ENCODE results near the gene FABP6.
A peak's percentile ranks its signal among the peaks of the same experiment; 100 is the strongest.
"Not testable (repeated sequence)": the region's sequence is repeated elsewhere in the genome, so short reads cannot be mapped to it uniquely, and the experiment has no call there.

FABP6 gene, protein sequence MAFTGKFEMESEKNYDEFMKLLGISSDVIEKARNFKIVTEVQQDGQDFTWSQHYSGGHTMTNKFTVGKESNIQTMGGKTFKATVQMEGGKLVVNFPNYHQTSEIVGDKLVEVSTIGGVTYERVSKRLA

DNA sequence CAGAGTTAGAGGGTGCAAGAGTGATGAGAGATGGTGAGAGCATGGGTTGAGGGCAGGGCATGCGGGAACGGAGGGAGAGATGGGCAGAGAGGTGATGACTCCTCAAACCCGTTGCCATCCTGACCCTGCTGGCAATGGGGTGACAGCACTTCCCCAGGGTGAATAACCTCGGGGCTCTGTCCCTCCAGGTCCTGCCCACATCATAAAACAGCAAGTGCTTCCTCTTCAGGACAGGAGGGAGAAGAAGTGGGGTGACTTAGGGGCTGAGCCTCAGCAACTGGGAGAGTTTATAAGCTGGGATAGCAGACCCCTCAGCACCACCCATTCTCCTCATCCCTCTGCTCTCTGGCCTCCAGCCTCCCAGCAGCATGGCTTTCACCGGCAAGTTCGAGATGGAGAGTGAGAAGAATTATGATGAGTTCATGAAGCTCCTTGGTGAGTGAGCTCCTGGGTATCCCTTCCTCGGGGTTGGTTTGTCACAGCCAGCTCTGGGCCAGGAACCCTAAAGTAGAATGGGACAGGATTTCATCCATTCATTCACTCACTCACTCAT lies at the start of gene FABP6:
TSS of gene FABP6 (plus strand) at position 317 of the 553 bp plus-strand sequence. CDS start at position 369, 52 bp downstream.
- no peak for DNase-seq

DNA sequence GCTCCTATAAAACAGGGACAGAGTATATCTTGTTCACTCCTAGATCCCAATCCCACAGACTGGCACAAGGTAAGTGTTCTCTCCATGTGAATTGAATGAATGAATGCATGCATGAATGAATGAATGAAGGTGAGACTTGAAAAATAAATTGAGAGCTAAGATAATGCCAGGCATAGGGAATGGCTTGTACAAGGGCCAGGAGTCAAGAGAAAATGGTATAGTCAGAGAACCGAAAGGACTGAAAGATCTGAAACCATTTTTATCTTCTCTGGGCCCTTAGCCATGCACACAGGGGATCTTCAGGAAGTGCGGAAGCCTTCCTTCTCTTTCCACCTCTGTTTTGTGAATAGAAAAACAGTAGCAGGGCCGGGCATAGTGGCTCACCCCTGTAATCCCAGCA lies 48.4 kb upstream of the FABP6 start:
- no peak for DNase-seq

DNA sequence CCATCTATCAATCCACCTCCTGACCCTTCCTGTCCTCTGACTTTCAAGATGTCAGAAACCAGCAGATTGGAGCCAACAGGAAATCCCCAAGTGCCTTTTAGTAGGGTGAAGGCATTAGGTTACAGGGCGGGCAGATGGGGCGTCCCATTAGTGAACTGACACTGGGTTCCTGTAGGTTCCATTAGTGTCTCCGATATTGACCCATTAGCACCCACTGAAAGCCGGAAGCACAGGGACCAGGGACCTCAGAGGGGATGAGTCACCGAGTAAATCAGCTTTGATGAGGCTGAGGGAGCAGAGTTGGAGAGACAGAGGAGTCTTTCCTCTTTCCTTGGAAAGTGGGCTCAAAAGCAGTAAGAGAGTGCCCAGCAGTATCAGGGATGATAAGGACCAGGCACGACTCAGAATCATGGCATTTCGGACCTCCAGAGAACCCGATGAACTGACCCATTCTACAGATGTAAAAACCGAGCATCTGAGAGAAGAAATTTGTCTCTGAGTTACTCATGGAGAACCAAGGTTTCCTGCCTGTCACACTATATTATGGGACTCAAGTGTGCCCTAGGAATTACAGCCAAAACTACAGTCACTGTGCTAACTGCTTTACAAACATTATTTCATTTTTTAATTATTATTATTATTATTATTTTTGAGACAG lies 47.2 kb upstream of the FABP6 start:
- no peak for DNase-seq

DNA sequence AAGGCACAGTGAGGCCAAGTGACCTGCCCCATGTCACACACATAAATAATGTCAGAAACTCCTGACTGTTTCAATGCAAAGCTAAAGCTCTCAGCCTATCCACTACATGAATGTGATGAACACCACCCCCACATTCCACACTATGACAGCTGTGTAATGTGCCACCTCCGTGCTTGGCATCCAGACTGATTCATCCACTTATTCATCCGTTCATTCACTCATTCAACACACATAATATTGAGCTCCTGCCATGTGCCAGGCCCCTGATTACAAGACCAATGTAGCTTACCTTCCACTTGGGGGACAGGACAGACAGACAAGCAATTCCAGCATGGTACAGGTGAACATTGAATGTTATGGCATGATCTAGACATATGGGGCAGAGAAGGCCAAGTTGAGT lies 46.2 kb upstream of the FABP6 start:
- DNase-seq, result no peak

DNA sequence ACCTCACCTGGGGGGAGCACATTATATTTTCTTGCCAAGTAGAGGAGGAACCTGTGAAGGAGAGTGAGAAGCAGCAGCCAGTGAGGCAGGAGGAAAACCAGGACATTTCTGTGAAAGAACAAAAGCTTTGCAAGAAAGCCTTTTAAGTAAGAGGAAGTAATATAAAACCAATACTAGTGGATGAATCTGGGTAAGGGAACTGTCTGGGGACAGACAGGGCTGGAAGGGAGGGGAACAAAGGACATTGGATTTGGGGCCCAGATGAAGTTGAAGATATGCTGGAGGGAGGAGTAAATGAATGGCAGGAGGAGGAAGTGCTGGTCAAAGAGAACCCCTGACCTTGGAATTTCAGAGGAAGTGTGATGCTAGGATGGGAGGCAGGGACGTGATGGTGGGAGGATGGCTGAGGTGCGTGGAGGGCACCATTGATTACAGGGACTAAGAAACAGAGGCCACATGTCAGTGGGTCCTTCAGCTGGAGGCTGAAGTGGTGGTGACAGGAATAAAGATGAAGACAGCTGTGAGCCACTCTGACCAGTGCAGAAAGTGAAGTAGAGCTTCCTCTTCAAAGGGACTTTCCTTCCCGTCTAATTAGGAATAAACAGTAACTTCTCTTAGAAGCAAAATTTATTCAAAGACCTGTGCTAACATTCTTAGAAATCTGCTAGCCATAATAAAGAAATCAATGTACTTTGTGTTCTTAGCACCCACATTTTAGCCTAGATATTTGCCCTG lies 43.5 kb upstream of the FABP6 start:
- no peak for DNase-seq

DNA sequence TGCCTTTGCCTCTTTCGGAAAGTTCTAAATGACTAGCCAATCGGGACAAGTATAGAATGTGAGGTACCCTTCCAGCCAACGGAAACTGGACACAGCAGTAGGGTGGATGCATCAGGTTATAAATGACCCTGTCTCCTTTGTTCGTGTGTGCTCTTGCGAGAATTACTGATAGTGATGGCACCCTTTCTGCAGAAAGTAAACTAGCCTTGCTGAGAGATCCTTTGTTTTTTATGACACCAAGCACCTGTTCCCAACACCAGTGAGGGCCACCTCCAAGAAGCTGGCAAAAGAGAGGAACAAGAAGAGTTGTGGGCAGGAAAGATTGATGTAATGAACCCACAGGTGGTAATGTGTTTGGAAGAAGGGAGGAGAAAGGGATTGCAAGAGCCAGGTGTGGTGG lies 42.8 kb upstream of the FABP6 start:
- DNase-seq, result no peak

DNA sequence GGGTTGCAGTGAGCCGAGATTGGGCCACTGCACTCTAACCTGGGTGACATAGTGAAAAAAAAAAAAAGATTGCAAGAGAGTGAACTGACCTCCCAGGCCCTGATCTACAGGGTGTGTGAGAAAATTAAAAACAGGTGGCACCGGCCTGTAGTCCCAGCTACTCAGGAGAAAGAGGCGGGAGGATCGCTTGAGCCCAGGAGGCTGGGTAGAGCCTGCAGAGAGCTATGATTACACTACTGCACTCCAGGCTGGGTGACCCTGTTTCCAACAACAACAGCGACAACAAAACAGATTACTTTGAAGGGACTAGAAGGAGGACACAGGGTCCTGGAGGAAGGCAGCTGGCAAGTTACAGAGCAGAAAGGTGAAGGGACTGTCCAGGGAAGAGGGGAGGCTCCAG lies 42.2 kb upstream of the FABP6 start:
- no peak for DNase-seq

DNA sequence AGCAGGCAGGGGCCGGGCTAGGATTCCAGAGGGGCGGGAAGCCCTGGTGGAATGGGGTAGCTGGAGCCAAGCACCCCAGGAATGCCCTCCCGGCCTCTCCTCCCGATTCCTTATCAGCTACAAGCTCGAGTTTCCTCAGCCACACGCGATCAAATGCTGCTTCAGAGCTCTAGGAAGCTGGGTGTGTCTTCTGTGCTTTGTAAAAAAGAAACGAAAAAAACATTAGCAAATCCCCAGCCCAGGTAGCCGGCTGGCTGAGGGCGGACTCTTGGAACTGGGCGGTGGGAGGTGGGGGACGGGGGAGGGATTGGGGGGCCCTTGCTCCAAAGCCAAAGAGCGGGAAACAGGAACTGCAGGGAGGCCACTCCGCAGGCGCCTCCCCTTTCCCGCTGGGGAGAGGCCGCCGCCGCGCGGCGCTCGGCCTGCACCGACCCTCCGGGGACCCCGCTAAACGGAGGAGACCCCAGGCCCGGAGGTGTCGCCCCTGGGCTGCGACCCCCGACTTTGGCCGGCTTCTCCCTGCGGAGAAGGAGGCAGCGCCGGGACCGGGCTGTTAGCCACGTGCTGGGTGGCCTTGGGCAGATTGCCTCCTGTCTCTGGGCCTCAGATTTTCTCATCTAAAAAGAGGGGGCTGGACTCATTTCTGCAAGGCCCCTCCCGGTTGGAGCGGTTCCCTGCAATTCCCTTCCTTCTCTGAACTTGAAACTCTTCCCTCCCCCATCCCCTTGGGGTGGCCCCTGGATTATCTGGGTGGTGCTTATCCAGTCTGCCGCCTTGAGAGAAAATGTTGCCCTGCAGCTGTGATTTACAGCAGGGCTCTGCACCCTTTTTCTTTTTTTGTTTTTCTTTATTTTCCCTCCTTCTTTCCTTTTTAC lies 40.9 kb upstream of the FABP6 start:
- no peak for DNase-seq

DNA sequence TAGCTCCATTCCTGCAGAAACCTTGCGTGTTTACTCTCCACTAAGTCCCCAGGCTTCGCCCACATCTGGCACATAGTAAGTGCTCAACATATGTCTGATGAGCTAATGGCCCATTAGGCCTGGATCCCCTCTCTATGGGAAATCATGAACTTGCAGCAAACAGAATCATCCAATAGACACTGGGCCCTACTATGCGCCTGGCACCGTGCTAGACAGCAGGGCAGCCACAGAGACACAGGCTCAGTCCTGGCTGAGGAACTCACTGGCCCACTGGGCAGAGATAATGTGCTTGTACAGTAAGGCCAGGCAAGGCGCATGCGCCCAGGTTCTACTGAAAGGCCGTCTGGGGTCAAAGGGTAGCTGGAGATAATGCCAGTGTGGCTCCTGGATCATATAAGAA lies 36.9 kb upstream of the FABP6 start:
- no peak for DNase-seq

DNA sequence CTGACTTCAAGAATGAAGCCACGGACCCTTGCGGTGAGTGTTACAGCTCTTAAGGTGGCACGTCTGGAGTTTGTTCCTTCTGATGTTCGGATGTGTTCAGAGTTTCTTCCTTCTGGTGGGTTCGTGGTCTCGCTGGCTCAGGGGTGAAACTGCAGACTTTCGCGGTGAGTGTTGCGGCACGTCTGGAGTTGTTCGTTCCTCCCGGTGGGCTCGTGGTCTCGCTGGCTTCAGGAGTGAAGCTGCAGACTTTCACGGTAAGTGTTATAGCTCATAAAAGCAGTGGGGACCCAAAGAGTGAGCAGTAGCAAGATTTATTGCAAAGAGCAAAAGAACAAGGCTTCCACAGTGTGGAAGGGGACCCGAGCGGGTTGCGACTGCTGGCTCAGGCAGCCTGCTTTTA lies 36.2 kb upstream of the FABP6 start:
- DNase-seq, result not testable (repeated sequence)

DNA sequence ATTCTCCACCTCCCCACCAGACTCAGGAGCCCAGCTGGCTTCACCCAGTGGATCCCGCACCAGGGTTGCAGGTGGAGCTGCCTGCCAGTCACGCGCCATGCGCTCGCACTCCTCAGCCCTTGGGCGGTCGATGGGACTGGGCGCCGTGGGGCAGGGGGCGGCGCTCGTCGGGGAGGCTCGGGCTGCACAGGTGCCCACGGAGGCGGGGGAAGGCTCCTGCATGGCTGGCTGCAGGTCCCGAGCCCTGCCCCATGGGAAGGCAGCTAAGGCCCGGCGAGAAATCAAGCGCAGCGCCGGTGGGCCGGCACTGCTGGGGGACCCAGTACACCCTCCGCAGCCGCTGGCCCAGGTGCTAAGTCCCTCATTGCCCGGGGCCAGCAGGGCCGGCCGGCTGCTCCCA lies 35.5 kb upstream of the FABP6 start:
- not testable (repeated sequence) for DNase-seq

DNA sequence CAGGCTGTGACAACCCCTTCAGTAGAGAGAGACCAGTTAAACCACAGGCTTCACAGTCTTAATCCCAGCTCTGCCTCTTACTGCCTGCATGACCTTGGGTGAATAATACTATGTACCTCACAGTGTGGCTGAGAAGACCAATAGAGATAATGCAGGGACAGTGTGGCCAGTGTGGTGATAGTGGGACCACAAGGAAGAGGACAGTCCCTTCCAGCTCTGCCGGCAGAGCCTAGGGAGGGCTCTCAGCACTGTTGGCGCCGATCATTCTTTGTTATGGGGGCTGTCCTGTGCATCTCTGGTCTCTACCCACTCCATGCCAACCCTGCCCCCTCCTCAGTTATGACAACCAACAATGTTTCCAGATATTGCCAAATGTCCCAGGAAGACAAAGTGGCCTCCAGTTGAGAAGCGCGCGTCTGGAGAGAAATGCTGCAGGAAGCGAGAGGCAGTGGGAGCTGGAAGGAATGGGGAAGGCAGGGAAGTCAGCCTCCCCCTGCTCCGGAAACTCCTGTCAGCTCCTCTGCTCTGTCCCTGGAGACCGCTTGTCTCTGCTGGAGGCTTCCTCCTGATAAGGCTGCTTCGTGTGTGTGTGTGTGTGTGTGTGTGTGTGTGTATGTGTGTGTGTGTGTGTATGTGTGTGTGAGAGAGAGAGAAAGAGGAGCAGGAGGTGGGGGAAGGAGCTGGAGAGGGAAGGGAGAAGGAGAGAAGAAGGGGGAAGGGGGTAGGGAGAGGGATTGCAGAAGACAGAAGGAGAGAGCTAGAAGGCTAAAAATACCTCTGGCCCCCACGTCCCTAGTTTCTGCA lies 31.8 kb upstream of the FABP6 start:
- DNase-seq, result no peak

DNA sequence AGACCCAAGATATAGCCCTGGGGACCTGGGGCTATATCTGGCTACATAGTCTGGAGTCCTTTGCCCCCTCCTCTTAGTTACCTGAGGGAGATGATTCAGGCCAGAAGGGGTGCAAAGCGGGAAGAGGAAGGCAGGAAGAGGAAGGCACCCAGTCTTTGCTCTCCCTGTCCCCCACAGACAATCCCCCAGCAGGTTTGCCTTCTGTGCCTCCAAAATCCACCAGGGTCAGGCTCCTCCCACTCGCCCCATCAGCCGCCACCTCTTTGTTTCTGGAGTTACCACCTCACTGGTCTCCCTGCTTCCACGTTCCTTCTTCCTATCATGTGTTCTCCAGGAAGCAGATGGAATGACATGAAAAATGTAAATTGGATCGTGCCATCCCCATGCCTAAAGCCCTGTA lies 31.2 kb upstream of the FABP6 start:
- no peak for DNase-seq

DNA sequence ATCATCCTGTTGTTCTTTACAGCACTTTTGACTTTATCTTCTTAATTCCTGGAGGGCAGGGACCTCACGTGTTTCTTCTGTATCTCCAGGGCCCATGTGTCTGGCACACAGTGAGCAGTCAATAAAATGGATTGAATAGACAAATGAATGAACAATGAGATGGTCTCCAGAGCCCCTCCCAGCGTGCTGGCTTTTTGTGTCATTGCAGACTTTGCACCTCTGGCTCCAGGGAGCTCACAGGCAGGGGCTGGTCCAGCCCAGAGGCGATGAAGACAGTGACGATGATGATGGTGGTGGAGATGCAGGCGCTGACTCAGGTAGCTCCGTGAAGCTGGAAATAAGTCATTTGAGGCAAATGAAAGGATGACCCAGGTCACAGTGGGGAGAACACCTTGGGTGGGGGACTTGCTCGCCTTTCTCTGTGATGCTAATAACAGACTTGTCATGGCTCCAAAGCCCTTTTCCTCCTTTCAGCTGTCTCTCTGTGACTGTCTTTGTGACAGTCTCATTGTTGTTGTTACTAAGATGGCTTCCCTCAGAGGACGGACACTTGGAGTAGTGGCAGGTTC lies 30.4 kb upstream of the FABP6 start:
- no peak for DNase-seq

DNA sequence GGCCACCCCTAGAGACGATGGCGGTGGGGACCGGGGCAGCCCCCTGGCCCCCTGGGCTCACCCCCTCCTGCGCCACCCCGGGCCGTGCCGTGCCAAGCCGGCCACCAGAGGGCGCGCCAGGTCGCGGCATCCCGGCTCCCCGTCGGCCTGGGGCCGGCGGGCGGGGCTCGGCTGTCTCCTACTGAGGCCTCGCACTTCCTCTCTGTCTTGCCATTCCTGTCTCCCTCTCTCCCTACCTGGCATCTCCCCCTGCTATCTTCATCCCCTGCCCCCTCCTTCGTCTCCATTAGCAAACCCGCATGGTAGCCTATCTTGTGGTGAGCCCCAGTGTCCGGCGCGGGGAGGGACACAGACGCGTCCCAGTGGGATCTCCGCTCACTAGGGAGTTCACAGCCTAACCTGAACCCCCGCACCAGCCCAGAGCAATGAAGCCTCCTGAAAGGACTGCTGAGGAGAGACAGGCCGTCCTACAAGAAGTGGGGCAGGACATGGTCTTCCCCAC lies 29.8 kb upstream of the FABP6 start:
- DNase-seq, result peak; percentile 10

DNA sequence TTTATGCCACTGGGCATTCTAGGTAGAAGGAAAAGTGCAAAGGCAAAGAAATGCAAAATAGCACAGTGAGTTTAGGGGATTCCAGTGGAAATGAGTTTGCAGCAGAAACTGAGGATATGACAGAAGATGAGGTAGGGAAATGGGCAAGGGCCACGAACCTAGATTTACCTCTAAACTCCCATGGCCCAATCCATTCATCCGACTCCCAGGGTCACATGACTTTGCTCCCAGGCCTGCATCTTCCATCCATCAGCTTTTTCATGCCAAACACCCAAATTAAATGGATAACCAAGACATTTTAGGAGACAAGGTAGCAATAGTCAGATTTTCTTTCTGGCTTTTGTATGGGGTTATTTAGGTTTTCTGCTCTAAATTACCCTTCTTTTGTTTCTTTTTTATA lies 22.2 kb upstream of the FABP6 start:
- no peak for DNase-seq

DNA sequence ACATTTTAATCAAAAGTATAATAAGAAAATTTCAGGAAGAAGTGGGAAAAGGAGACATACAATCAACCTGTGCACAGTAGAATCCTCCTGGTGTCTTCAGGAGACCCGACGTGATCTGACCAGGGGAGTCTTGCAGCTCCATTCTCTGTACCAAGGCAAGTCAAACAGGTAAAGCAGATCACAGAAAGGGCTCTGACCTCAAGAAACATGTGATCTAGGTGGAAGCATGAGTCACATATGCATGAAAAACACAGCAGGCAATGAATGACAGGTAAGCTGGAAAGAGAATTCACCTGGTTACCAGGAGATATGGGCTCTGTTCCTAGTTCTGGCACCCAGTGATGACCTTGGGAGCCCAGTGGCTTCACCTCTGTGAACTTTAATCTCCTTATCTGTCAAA lies 19.4 kb upstream of the FABP6 start:
- no peak for DNase-seq

DNA sequence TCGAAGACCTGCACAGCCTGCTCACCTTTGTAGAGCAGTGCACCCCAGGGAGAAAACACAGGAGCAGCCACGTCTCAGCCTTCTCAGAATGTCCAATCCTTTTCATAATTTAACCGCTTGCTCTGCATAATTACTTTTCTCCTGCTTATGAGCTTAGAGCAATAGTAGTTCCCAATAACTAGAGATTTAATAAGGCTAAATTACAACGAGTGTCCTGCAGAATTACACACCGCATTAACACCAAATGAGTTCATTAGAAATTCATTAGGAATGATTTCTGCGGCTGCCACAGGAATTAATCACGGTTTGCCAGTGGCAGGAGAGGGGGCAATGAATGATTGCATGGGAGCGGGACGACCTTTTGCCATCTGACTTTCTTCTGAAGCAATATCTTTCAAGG lies 18.7 kb upstream of the FABP6 start:
- no peak for DNase-seq

DNA sequence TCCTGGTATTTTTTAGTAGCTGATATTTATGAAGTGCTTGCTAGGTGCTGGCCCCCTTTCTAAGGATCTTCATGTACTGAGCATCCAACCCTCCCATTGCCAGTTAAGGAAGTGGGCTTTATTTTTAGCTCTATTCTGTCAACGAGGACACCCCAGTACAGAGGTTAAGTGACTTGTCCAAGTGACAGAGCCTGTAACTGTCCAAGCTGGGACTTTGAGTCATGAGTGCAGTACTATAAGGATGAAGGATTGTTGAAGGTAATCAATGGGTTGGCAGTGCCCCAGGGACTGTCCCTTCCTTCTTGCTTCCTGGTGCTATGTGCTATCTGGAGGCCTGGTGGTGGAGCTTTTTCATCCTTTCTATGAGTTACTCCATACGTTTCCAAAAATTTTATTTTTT lies 18.0 kb upstream of the FABP6 start:
- no peak for DNase-seq

DNA sequence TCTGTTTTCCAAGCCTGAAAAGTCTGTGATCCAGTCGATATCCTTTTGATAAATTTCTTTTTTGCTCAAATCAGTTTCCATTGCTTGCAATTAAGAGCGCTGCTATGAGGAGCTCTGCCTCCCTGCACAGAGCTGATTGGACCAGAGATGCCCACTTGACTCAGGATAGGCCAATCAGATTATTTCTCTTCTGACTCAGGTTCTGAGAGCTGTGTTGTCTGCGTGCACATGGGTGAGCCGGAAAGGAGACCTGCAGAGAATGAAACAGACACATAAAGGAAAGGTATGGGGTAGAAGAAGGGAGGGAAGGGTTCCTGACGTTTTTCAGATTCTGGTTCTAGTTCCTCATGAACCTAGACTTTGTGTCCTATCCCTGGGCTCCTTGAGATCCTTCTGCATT lies 15.8 kb upstream of the FABP6 start:
- no peak for DNase-seq

DNA sequence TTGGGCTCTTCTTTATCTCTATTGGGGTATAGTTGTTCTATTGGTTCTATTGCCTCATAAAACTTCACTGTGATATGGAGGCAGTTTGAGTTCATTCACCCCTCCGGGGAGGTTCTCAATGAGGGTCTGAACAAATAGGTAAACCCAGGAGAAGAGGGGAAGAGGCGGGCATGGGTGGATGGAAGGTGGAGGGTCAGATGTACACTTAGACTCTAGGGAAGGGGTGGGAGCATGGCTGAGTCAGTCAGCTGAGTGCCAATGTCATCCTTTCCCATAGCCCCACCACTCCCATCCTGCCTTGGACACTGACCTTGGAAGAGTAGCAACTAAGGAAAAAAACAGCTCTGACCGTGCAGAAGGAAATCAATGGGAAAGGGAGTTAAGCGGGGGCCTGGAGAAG lies 9.9 kb upstream of the FABP6 start:
- no peak for DNase-seq

DNA sequence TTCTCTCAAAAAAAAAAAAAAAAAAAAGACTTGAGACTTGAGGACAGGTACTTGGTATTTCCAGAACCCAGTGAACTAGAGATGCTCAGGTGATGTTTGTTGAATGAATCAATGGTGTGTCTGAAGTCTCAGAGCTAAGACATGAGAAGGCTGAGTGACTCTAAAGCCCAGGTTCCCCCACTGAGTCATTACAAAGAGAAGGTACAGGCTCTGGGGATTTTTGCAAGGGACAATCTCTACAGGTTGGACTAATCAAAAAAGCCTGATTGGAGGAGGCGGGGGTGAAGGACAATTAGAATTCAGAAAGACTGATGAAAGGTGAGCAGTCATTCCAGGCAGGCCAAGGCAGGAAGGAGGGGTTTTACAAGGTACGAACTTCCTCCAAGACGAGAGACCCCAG lies 8.2 kb upstream of the FABP6 start:
- no peak for DNase-seq
